ENCODE measurements around the gene SEPTIN2. TPM values are rescaled to one million over a fixed set of nuclear protein-coding genes. Genes with fewer than 3 reads are reported as not detected.
A peak's percentile ranks its signal among the peaks of the same experiment; 100 is the strongest.

Gene SEPTIN2
- polyA plus RNA-seq, 1 donor (not counting 4 experiments of a cell fraction or from before 2014, with no cell fraction given) = 644 TPM

DNA sequence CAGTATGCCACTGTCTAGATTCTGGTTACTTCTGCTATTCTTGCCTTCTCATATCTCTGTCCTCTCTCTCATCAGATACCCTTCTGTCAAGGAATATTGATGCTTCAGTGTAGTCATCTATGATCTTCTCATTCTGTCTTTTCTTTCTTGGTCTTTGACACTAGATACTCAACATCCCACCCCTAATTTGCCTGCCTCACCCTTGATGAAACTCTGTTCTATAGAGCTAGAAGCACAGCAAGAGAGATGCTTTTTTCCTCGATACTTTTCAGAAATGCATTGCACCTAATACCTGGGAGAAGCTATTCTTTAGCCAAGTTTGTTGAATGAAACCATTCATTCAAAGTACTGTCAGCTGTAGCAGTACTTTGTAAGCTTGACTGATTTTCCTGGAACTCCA is 9.5 kb downstream of the SEPTIN2 start:
- H3K4me3 ChIP-seq (ENCODE audit: control insufficient read depth in 2 of 3, extremely low read depth in 1 of 3, insufficient read depth in 2 of 3, low read depth in 1 of 3, low read length in 3 of 3) = no peak overlapping the region
- H4K20me1 ChIP-seq (ENCODE audit: control insufficient read depth, extremely low read depth, insufficient read depth, low read length) = peaks cover 14% of the 10 kb centered on the region
- no peak for TF ChIP-seq EZH2 (IDR thresholded peaks at IDR 0.05; ENCODE audit: low read length)
- TF ChIP-seq, protein P1, sequence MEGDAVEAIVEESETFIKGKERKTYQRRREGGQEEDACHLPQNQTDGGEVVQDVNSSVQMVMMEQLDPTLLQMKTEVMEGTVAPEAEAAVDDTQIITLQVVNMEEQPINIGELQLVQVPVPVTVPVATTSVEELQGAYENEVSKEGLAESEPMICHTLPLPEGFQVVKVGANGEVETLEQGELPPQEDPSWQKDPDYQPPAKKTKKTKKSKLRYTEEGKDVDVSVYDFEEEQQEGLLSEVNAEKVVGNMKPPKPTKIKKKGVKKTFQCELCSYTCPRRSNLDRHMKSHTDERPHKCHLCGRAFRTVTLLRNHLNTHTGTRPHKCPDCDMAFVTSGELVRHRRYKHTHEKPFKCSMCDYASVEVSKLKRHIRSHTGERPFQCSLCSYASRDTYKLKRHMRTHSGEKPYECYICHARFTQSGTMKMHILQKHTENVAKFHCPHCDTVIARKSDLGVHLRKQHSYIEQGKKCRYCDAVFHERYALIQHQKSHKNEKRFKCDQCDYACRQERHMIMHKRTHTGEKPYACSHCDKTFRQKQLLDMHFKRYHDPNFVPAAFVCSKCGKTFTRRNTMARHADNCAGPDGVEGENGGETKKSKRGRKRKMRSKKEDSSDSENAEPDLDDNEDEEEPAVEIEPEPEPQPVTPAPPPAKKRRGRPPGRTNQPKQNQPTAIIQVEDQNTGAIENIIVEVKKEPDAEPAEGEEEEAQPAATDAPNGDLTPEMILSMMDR (optimal IDR thresholded peaks at IDR 0.05 in 1 of 3, IDR thresholded peaks at IDR 0.05 in 1 of 3, conservative IDR thresholded peaks at IDR 0.05 in 1 of 3; ENCODE audit: extremely low read depth in 1 of 3, insufficient read depth in 2 of 3, low read length in 3 of 3) = no peak
- no peak for DNase-seq (ENCODE audit: low read depth, low spot score)
- H2AFZ ChIP-seq (ENCODE audit: control insufficient read depth, low read length) = no peak overlapping the region
- H3K9me1 ChIP-seq (ENCODE audit: control insufficient read depth, extremely low read depth, insufficient read depth, low read length) = peaks cover 2% of the 10 kb centered on the region
- dilution Hi-C loops (cut with MboI; ENCODE audit: extremely low pct_ligation_motif_present, low sequenced_read_pairs) = no loop called here
- no peak overlapping the region for H3K9ac ChIP-seq (ENCODE audit: control insufficient read depth, extremely low read depth, insufficient read depth, low read length)
- H3K9me3 ChIP-seq (ENCODE audit: control insufficient read depth, low read depth, low read length) = no peaks in the 10 kb centered on the region
- peaks cover 3 to 13% of the 10 kb centered on the region in 2 experiments for H3K36me3 ChIP-seq (ENCODE audit: control insufficient read depth in 2 of 2, extremely low read depth in 1 of 2, insufficient read depth in 2 of 2, low read length in 2 of 2)
- H3K79me2 ChIP-seq (ENCODE audit: control insufficient read depth, insufficient read depth, low read length) = peaks cover 66% of the 10 kb centered on the region
- H3K4me2 ChIP-seq (ENCODE audit: control insufficient read depth, extremely low read depth, insufficient read depth, low read depth, low read length) = no peak overlapping the region
- H3K4me1 ChIP-seq (ENCODE audit: control insufficient read depth, extremely low read depth, insufficient read depth, low read length) = peaks cover 11% of the 10 kb centered on the region
- H3K27me3 ChIP-seq (ENCODE audit: control insufficient read depth, extremely low read depth, insufficient read depth, low read length) = no peaks in the 10 kb centered on the region
- no peak overlapping the region for H3K27ac ChIP-seq (ENCODE audit: control insufficient read depth, insufficient read depth, low read length)
- FAIRE-seq = no peak

DNA sequence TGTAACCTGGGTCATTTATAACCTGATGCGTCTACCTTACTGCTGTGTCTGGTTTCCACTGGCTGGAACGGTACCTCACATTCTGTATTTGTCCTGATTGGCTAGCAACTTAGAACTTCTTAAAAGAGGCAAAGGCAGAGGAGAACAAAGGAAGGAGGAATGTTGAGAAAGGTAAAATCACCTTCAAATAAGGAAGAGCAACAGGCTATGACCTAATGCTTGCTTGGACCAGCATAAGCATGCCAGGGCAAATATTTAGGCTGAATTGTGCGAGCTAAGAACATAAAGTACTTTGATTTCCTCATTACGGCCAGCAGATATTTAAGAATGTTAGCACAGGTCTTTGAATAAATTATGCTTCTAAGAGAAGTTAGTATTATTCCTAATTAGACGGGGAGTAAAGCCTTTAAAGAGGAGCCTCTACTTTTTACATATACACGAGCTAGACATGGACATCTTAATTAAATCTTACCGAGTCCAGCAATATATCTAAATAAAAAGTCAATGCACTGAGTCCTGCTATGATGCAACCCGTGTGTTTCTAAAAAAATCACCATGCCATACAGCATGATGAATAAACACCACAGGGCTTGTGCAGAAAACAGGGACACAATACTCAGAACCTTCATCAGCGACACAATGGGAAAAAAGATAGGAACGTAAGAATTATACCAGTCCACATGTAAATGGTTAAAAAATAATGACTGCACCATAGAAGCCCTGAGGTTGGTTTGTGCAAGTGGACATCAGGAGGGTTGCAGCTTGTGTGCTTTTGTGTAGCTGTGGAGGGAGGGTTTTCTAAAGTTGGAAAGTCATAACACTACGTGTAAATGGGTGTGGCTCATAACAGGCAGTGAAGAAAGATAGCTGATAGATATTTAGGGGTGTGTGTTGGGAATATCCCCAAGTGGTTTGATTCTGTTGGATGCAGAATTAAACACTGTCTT is 14.2 kb downstream of the SEPTIN2 start:
- Histone ChIP-seq H3K4me1 (ENCODE audit: control insufficient read depth, extremely low read depth, insufficient read depth, low read length) (peaks cover 16% of the 10 kb centered on the region), H2AFZ (ENCODE audit: control insufficient read depth, low read length) (peak overlapping the region; percentile 49), H3K4me2 (ENCODE audit: control insufficient read depth, extremely low read depth, insufficient read depth, low read depth, low read length) (peak overlapping the region; percentile 85), H3K9ac (ENCODE audit: control insufficient read depth, extremely low read depth, insufficient read depth, low read length) (peak overlapping the region; percentile 43), H3K36me3 (ENCODE audit: control insufficient read depth in 2 of 2, extremely low read depth in 1 of 2, insufficient read depth in 2 of 2, low read length in 2 of 2) (peaks cover 1 to 21% of the 10 kb centered on the region in 2 experiments), H3K79me2 (ENCODE audit: control insufficient read depth, insufficient read depth, low read length) (peaks cover 38% of the 10 kb centered on the region), H4K20me1 (ENCODE audit: control insufficient read depth, extremely low read depth, insufficient read depth, low read length) (peaks cover 3% of the 10 kb centered on the region), H3K9me3 (ENCODE audit: control insufficient read depth, low read depth, low read length) (no peaks in the 10 kb centered on the region), H3K27me3 (ENCODE audit: control insufficient read depth, extremely low read depth, insufficient read depth, low read length) (no peaks in the 10 kb centered on the region), H3K27ac (ENCODE audit: control insufficient read depth, insufficient read depth, low read length) (peak overlapping the region; percentile 70), H3K4me3 (ENCODE audit: control insufficient read depth in 2 of 3, extremely low read depth in 1 of 3, insufficient read depth in 2 of 3, low read depth in 1 of 3, low read length in 3 of 3) (peak overlapping the region in 2 of 3 experiments; percentile 41 to 52), H3K9me1 (ENCODE audit: control insufficient read depth, extremely low read depth, insufficient read depth, low read length) (no peaks in the 10 kb centered on the region)
- TF ChIP-seq EZH2 (IDR thresholded peaks at IDR 0.05; ENCODE audit: low read length) = no peak
- dilution Hi-C loops (cut with MboI; ENCODE audit: extremely low pct_ligation_motif_present, low sequenced_read_pairs) = no loop called here
- FAIRE-seq (peak; percentile 61), DNase-seq (ENCODE audit: low read depth, low spot score) (no peak)
